Measurements from ENCODE around the gene PCGF3.
"Not testable (repeated sequence)": the region's sequence is repeated elsewhere in the genome, so short reads cannot be mapped to it uniquely, and the experiment has no call there.

Gene PCGF3

GRCh38 chr4:683247-683897 lies 22.3 kb upstream of the PCGF3 start:
- DNase-seq, result no peak

DNA sequence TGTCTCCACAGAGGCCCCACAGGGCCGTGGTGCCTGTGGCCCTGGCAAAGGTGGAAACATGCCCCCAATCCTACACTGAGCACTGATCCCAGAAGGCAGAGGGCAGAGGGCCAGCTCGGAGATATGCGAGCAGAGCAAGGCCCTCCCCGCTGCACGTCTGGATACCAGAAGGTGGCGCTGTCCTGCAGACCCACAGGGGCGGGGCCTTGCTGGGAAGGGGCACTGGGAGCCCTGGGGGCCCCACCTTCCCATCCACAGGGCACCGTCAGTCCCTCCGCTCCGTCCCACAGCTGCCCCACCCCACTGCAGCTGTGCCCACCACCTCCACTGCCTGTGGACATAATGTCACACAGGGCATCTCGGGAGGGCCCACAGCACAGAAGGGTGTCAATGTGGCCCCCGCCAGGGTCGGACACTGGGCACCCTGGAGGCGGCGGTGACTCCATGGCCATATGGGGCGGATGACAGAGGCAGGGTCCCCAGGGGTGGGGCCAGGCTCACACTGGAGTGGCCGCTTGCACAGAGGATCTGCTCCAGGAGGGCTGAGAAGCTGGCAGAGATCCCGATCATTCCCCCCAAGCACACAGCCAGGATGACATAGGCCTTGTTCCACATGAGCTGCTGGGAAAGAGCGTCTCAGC lies 21.5 kb upstream of the PCGF3 start:
- peak; percentile 56 for DNase-seq

GRCh38 chr4:684623-685327 lies 20.9 kb upstream of the PCGF3 start:
- no peak for DNase-seq

DNA sequence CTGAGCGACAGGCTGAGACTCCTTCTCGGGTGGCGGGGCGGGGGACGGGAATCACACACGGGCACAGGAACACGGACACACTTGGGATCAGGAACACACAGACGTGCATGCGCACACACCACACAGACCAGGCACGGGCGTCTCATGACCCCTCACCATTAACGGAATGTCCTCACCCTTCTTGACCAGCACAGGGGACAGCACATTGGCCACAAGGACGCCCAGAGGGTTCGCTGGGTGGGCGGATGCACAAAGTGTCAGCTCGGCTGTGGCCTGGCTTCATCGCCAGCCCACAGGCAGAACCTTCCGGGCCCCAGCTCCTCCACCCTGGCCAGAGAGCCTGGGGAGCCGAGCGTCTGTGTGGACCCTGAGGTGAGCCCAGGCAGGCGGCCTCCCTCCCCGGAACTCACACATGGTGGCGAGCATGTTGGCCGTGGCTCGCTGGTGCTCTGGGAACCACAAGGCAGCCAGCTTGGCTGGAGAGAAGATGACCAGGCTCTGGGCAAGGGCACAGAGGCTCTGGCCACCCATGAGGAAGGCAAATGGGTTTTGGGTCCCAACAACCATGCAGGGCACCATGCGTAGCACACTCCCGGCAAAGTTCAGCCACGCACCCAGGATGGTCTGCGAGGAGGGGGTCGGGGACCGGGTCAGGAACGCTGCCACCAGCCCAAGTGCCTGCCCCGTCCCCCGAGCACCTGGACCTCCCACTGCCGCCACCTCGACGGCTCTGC lies 19.8 kb upstream of the PCGF3 start:
- DNase-seq, result no peak

- DNase-seq, result no peak
Measured at GRCh38 chr4:686413-687040, 19.1 kb upstream of the PCGF3 start.

- peak; percentile 75 for DNase-seq
Measured at GRCh38 chr4:687048-687970, 18.3 kb upstream of the PCGF3 start.

- DNase-seq, result no peak
Measured at GRCh38 chr4:687971-688853, 17.4 kb upstream of the PCGF3 start.

DNA sequence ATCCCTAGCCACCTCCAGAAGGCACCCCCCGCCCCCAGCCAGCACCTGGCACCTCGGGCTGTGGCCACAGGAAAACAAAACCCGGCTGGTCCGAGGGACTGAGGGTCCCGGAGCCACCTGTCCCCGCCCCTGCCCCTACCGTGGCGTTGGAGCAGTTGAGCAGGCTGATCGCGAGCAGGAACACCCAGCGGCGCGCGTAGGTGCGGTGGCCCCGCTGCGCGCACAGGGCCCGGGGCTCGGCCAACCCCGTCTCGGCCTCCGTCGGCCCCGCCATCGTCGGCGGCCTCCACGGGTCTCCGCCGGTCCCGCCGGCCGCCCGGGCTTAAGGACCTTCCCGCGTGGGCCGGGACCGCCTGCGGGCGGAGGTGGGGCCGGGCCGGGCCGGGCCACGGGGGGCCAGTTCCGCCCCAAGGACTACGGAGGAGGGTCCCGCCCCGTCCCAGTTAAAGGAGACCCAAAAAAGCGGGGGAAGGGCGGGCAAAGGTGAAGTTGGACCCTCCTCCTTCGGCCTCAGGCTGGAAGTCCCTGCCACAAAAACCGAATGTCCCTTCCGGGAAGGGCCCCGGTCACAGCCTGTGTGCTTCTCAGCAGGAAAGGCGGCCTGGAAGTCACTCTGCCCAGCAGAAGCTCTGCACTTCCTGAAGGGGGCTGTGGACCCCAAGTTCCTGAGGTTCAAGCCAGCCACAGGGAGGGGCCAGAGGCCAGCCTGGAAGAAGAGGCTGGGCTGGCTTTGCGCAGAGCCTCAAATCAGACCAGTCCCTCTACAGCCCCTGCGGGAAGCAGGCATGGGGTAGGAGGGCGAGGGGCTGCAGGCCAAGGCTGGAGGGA lies 16.6 kb upstream of the PCGF3 start, which contains the start of gene SLC49A3:
TSS of gene SLC49A3 (minus strand) at position 298 of the 828 bp plus-strand sequence. CDS start at position 274, 24 bp downstream.
- no peak for DNase-seq

GRCh38 chr4:689723-690122 lies 15.9 kb upstream of the PCGF3 start:
- no peak for DNase-seq

- DNase-seq, result no peak
Measured at GRCh38 chr4:692771-693554, 12.7 kb upstream of the PCGF3 start.

DNA sequence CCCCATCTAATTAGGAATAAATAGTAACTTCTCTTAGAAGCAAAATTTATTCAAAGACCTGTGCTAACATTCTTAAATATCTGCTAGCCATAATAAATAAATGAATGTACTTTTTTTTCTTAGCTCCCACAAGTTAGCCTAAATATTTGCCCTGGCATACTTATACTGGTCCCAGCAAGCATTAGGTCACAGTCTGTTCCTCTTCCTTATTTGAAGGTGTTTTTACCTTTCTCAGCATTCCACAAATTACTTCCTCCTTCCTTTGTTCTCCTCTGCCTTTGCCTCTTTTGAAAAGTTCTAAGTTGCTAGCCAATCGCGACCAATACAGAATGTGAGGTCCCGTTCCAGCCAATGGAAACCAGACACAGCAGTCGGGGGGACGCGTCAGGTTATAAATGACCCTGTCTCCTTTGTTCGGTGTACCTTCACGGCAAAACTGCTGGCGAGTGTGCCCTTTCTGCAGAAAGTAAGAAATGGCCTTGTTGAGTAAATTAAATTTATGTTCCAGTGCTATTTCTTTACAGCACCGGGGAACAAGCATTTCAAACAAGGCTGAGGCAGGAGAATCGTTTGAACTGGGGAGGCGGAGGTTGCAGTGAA lies 11.2 kb upstream of the PCGF3 start:
- not testable (repeated sequence) for DNase-seq

GRCh38 chr4:699816-700580 lies 5.6 kb upstream of the PCGF3 start:
- no peak for DNase-seq

DNA sequence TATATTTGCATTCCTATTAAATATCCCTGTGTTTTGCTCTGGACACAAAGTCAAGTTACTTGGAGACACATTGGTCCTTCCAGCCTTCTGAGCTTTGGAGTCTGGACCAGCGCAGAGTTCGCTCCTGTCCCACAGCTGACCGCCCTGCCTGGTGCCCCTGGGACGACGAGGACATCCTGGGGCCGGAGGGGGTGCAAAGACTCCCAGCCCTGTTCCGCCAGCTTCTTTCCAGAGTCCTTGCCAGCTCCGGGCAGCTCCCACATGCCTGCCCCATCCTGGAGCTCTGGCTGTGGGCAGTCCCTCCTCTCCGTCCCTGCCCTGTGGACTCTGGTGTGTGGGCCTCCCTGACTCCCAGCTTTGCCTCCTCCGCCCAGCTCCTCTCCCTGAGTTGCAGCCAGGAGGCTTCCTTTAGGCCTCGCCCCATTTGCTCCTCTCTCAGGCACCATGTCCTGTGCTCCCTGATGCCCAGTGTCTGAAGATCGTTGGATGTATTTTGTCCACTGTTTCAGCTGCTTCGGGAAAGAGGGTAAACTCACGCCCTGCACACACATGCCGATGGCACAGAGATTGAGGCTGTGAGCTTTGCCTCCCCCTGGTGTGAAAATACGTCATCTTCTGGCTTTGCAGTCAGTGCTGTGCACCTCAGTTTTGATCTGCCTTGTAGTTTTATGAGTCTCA lies 4.9 kb upstream of the PCGF3 start:
- DNase-seq, result no peak

- no peak for DNase-seq
Measured at GRCh38 chr4:702618-703048, 3.0 kb upstream of the PCGF3 start.

- DNase-seq, result no peak
Measured at GRCh38 chr4:703336-704197, 2.1 kb upstream of the PCGF3 start.

Data from fibroblast of skin of back (primary cell).